A673 (cell line): ENCODE data around the gene KLF7. TPM values are rescaled to one million over a fixed set of nuclear protein-coding genes. Genes with fewer than 3 reads are reported as not detected.

Experiments
- BruUV-seq: library from RNA; stranded (reverse); fragments of 400-500 nt; replicated peaks from 2 replicates; lab custom pipeline; 2021; lab: Mats Ljungman, UMichigan
- CTCF ChIA-PET: fragments of 300-600 bp; sonication (Branson Sonifier 250); formaldehyde crosslinking; loops from one replicate; lab custom pipeline; 2022; ENCODE audit warnings: antibody characterized with exemption; lab: Charles Lee
- POLR2A ChIA-PET: fragments of 300-600 bp; sonication (Branson Sonifier 250); formaldehyde crosslinking; loops from one replicate; lab custom pipeline; 2022; ENCODE audit warnings: antibody characterized with exemption; ENCODE audit not compliant: low non-redundant PET; lab: Charles Lee
- DNase-seq: peaks from one replicate; pipeline ENCODE4 v3.0.0-alpha.2; 2015; ENCODE audit warnings: low spot score
- H3K27ac ChIP-seq: fragments of 200-600 bp; sonication (generic); 2 replicates; pipeline ENCODE4 v1.5.1; 2016; ENCODE audit warnings: mixed run types, low read depth, mild to moderate bottlenecking, mixed read lengths, antibody characterized with exemption, low read length; ENCODE audit not compliant: poor library complexity, severe bottlenecking
- H3K27me3 ChIP-seq: fragments of 200-600 bp; sonication (generic); replicated peaks from 2 replicates; pipeline ENCODE4 v1.6.1; 2017; ENCODE audit warnings: mixed run types, low read depth, mild to moderate bottlenecking, mixed read lengths, antibody characterized with exemption, low read length; ENCODE audit not compliant: insufficient read depth, poor library complexity
- H3K36me3 ChIP-seq: fragments of 200-600 bp; sonication (generic); 2 replicates; pipeline ENCODE4 v1.6.1; 2016; ENCODE audit warnings: mixed run types, mild to moderate bottlenecking, mixed read lengths, antibody characterized with exemption, low read length; ENCODE audit not compliant: insufficient read depth, poor library complexity, severe bottlenecking
- H3K4me1 ChIP-seq: fragments of 200-600 bp; sonication (generic); 2 replicates; pipeline ENCODE4 v1.6.1; 2017; ENCODE audit warnings: mixed run types, mild to moderate bottlenecking, mixed read lengths, antibody characterized with exemption, low read length; ENCODE audit not compliant: insufficient read depth, poor library complexity, severe bottlenecking
- H3K4me3 ChIP-seq: fragments of 200-600 bp; sonication (generic); 2 replicates; pipeline ENCODE4 v1.5.1; 2016; ENCODE audit warnings: low read depth, mixed run types, mild to moderate bottlenecking, mixed read lengths, low read length; ENCODE audit not compliant: poor library complexity, severe bottlenecking
- H3K9me3 ChIP-seq: fragments of 200-600 bp; sonication (generic); 2 replicates; pipeline ENCODE4 v1.6.1; 2016; ENCODE audit warnings: mixed run types, low read depth, mild to moderate bottlenecking, mixed read lengths, antibody characterized with exemption, low read length; ENCODE audit not compliant: poor library complexity, severe bottlenecking
- EZH2 ChIP-seq: fragments of 200-600 bp; sonication (generic); IDR thresholded peaks from 2 replicates; pipeline ENCODE4 v1.6.1; 2017; ENCODE audit warnings: borderline replicate concordance, low read depth, mild to moderate bottlenecking, mixed read lengths, antibody characterized with exemption, low read length; ENCODE audit not compliant: poor library complexity, severe bottlenecking
- intact Hi-C: fragments of 100-400 bp; cut with micrococcal nuclease; formaldehyde crosslinking; loops from one replicate; pipeline ENCODE4 v1.10.0; 2022; ENCODE audit not compliant: unreplicated experiment
- total RNA-seq: library from RNA; stranded (reverse); gene quantifications from 2 replicates; pipeline ENCODE4 v1.2.3, GENCODE V29; 2021
- TF ChIP-seq, protein P1 (sequence below): fragments of 300-800, 200-600 bp; sonication (generic); conservative IDR thresholded peaks from 2 replicates; pipeline ENCODE4 v1.5.1; 2017; ENCODE audit warnings: low read depth, mild to moderate bottlenecking, antibody characterized with exemption, low read length, moderate library complexity, mixed read lengths

Gene KLF7
- total RNA-seq, 1 experiment from 2014 or later, result 16.4 TPM

- Histone ChIP-seq H3K4me3 (no peak overlapping the region), H3K27me3 (no peaks in the 10 kb centered on the region), H3K4me1 (peaks cover 2% of the 10 kb centered on the region), H3K36me3 (no peaks in the 10 kb centered on the region), H3K9me3 (no peaks in the 10 kb centered on the region), H3K27ac (no peak overlapping the region)
- no TSS peak for BruUV-seq
- TF ChIP-seq, protein P1, sequence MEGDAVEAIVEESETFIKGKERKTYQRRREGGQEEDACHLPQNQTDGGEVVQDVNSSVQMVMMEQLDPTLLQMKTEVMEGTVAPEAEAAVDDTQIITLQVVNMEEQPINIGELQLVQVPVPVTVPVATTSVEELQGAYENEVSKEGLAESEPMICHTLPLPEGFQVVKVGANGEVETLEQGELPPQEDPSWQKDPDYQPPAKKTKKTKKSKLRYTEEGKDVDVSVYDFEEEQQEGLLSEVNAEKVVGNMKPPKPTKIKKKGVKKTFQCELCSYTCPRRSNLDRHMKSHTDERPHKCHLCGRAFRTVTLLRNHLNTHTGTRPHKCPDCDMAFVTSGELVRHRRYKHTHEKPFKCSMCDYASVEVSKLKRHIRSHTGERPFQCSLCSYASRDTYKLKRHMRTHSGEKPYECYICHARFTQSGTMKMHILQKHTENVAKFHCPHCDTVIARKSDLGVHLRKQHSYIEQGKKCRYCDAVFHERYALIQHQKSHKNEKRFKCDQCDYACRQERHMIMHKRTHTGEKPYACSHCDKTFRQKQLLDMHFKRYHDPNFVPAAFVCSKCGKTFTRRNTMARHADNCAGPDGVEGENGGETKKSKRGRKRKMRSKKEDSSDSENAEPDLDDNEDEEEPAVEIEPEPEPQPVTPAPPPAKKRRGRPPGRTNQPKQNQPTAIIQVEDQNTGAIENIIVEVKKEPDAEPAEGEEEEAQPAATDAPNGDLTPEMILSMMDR, result no peak
- ChIA-PET CTCF (no interaction called here), POLR2A (no interaction called here)
- DNase-seq, result no peak
- intact Hi-C loops, result no loop called here
These were observed 58.2 kb downstream of the KLF7 start for GRCh38 chr2:207107551-207107950.

GRCh38 chr2:207107131-207107530 lies 58.6 kb downstream of the KLF7 start:
- H3K4me3 ChIP-seq, result no peak overlapping the region
- ChIA-PET POLR2A (no interaction called here), CTCF (no interaction called here)
- no peaks in the 10 kb centered on the region for H3K4me1 ChIP-seq
- no peaks in the 10 kb centered on the region for H3K27me3 ChIP-seq
- no peak for DNase-seq
- intact Hi-C loops, result no loop called here
- no TSS peak for BruUV-seq
- no peak overlapping the region for H3K27ac ChIP-seq
- no peaks in the 10 kb centered on the region for H3K9me3 ChIP-seq
- no peak for TF ChIP-seq EZH2
- TF ChIP-seq, protein P1, result no peak
- H3K36me3 ChIP-seq, result no peaks in the 10 kb centered on the region

GRCh38 chr2:207103132-207103531 lies 62.6 kb downstream of the KLF7 start:
- ChIA-PET CTCF (no interaction called here), POLR2A (no interaction called here)
- no peak overlapping the region for H3K4me3 ChIP-seq
- DNase-seq, result no peak
- H3K9me3 ChIP-seq, result no peaks in the 10 kb centered on the region
- no peaks in the 10 kb centered on the region for H3K4me1 ChIP-seq
- no peak overlapping the region for H3K27ac ChIP-seq
- H3K36me3 ChIP-seq, result no peaks in the 10 kb centered on the region
- TF ChIP-seq EZH2, result no peak
- TF ChIP-seq, protein P1, result no peak
- no peaks in the 10 kb centered on the region for H3K27me3 ChIP-seq
- BruUV-seq, result no TSS peak
- intact Hi-C loops, result no loop called here
